ENCODE results near the gene LMF1.

The LMF1 gene

DNA sequence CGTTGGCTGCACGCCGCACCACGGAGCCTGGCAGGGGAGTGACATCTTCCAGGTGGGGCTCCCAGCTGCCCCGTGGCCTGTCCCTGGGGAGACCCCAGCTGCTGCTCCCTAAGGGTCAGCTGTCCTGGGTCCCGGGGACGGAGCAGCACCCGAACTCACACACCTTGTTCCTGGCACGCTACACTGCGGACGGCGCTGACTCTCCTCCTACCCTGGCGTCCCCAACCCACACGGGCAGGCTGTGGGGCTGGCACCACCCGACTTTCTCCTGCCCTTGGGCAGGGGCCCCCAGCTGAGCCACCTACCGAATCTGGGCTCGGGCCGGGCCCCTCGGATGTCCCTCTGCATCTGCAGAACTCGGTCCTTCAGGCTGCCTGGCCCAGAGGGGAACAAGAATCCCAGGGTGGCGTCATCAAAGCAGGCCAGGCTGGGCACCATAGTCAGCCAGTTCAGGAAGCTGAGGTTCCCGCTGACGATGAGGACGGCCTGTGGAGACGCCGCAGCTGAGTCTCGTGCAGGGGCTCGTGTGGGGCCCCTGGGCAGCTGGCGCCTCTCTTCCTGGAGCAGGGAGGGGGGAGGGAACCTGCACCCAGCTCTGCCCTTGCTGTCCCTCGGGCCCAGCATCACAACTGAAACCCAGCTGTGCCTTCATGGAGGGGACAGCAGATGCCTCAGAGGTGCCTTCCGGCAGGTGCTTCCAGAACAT is 99.8 kb downstream of the LMF1 start:
- DNase-seq (ENCODE audit: low read depth, low spot score), result no peak
- CTCF ChIA-PET, result no interaction called here
- TF ChIP-seq CTCF (IDR thresholded peaks at IDR 0.05; ENCODE audit: insufficient read depth, low read length, missing control alignments), result no peak
- no peak overlapping the region for H3K4me3 ChIP-seq (ENCODE audit: low read depth, low read length)
- POLR2A ChIA-PET, result no interaction called here

- CTCF ChIA-PET, result no interaction called here
- no peak for TF ChIP-seq CTCF (IDR thresholded peaks at IDR 0.05; ENCODE audit: insufficient read depth, low read length, missing control alignments)
- POLR2A ChIA-PET, result no interaction called here
- DNase-seq (ENCODE audit: low read depth, low spot score), result no peak
- no peak overlapping the region for H3K4me3 ChIP-seq (ENCODE audit: low read depth, low read length)
Measured at GRCh38 chr16:869823-870641, 100.8 kb downstream of the LMF1 start.

DNA sequence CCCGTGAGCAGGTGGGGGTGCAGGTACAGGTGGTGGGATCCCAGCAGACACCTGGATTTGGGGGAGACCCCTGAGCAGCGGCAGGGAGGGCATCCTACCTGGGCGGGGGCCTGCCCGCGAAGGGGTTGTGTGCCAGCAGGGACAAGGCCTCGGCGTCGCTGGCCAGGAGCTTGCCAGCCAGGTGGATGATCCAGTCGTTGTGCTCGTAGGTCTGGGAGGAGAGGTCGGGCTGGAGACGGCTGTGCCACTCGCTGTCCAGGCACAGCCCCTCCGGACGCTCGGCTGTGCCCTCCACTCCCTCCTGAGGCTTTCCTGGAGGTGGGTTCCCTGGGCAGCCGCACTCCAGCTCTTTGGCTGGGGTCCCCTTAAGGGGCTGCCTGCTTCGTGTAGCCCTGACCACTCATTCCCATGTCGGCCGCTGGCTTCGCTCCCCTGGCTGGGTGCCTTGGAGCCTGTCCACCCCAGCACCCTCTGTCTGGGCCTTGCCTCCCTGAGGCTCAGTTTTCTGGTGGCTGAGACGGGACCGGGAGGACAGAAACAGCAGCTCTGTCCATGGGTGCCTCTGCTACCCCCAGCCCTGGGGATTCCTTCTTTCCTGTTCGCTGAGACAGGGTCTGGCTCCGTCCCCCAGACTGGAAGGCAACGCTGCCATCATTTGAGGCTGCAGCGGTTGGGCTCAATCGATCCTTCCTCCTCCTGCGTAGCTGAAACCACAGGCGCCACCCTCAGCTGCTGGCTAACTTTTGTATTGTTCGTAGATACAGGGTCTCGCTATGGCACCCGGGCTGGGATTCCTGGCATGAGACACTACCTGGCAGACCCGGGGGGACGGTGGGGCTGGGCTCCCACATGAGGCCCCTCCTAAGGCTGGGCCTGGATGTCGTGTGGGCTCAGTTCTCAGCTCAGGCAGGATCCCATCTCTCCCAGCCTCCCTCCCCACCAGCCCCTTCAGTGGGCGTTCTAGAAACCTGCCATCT is 101.7 kb downstream of the LMF1 start:
- ChIA-PET CTCF (no interaction called here), POLR2A (interaction anchor here (0.9 kb wide), 1 partner anchor 51 kb away, joined by 4 read pairs; no protein-coding TSS in a partner anchor)
- H3K4me3 ChIP-seq (ENCODE audit: low read depth, low read length), result no peak overlapping the region
- TF ChIP-seq CTCF (IDR thresholded peaks at IDR 0.05; ENCODE audit: insufficient read depth, low read length, missing control alignments), result no peak
- no peak for DNase-seq (ENCODE audit: low read depth, low spot score)

- DNase-seq (ENCODE audit: low read depth, low spot score), result no peak
- no peak for TF ChIP-seq CTCF (IDR thresholded peaks at IDR 0.05; ENCODE audit: insufficient read depth, low read length, missing control alignments)
- no peak overlapping the region for H3K4me3 ChIP-seq (ENCODE audit: low read depth, low read length)
- CTCF ChIA-PET, result no interaction called here
- POLR2A ChIA-PET, result interaction anchor here (0.9 kb wide), 1 partner anchor 52 kb away, joined by 4 read pairs; no protein-coding TSS in a partner anchor
Measured at GRCh38 chr16:868386-868755, 102.4 kb downstream of the LMF1 start.

DNA sequence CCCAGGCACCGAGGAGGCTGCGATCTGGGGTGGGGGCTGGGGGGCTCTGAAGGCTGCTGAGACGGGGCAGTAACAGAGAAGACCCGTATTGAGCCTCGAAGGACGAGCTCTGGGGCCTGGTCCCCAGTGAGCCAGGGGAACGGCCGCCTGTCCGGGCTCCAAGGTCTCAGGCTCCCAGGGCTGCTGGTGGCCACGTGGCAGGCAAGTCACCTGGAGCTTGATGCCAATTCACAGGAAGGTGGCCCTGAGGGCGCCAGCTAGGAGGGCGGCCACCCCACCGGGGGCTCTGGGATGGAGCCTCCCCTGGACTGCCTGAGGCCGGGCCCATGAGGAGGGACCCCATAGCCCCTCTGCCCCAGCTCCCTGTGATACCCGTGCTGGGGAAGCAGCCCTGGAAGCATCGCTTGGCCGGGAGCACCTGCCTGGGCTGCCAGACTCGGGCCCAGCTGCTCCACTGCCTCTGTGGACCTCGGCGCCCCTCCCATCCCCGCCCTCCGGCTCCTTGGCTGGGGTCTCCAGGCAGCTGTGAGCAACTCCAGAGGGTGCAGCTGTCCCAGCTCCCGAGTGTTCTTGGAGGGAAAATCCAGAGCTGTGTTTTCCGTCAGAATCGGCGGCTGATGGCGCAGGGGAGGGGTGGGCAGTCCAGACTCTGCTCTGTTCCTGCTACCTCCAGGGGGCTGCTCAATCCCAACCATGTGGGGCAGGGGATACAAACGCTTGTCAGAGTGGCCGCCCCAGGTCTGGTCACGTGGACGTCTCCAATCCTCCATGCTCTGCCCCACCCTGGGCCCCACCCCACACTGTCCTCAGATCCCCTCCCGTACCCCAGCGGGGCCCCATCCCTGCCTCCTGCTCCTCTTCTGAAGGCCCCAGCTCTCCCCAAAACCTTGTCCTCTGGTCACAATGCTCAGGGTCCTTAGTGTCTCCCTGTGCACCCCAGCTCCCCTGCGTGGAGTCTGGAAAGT is 103.1 kb downstream of the LMF1 start:
- DNase-seq (ENCODE audit: low read depth, low spot score), result no peak
- H3K4me3 ChIP-seq (ENCODE audit: low read depth, low read length), result no peak overlapping the region
- CTCF ChIA-PET, result no interaction called here
- POLR2A ChIA-PET, result no interaction called here
- no peak for TF ChIP-seq CTCF (IDR thresholded peaks at IDR 0.05; ENCODE audit: insufficient read depth, low read length, missing control alignments)
